Measurements from ENCODE around the gene PLEKHA1.

Gene PLEKHA1

DNA sequence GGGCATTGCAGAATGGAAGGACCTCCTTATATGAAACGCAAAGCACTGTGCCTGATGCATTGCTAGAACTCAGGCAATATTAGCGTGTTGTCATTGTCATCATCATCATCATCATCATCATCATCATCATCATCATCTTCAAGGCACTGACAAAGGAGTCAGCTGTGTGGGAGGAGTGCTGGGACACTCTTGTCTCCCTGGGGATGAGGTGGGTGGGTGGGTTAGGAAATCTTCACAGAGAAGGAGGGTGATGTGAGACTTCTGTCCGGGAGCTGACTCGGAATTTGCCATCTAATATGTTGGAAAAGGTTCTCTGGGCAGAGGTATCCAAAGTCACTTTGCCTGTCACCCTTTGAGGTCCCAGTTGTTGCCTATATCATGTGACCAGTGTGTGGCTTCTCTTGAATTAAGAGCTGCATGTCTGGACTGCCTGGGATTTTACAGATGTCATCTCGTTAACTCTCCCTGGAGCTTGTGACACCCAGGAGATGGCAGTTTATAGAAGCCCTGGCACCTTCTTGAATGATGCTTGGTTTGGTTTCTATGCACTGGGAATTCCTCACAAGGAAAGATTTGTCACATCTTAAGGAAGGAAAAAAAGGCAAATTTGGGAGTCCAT lies 93.9 kb downstream of the PLEKHA1 start:
- DNase-seq (ENCODE audit: low read depth, low spot score): no peak
- ChIA-PET CTCF (interaction anchor here (1.1 to 6.3 kb wide), 7 partner anchors 10 to 170 kb away, joined by 3 to 29 read pairs (median 4); no protein-coding TSS in a partner anchor), POLR2A (interaction anchor here (0.8 to 1.6 kb wide), 8 partner anchors 8 to 167 kb away, joined by 3 to 10 read pairs (median 5); partner anchors contain the start of gene PLEKHA1)
- H3K4me3 ChIP-seq (ENCODE audit: low read depth, low read length): no peak overlapping the region
- TF ChIP-seq, protein P1, sequence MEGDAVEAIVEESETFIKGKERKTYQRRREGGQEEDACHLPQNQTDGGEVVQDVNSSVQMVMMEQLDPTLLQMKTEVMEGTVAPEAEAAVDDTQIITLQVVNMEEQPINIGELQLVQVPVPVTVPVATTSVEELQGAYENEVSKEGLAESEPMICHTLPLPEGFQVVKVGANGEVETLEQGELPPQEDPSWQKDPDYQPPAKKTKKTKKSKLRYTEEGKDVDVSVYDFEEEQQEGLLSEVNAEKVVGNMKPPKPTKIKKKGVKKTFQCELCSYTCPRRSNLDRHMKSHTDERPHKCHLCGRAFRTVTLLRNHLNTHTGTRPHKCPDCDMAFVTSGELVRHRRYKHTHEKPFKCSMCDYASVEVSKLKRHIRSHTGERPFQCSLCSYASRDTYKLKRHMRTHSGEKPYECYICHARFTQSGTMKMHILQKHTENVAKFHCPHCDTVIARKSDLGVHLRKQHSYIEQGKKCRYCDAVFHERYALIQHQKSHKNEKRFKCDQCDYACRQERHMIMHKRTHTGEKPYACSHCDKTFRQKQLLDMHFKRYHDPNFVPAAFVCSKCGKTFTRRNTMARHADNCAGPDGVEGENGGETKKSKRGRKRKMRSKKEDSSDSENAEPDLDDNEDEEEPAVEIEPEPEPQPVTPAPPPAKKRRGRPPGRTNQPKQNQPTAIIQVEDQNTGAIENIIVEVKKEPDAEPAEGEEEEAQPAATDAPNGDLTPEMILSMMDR (IDR thresholded peaks at IDR 0.05; ENCODE audit: insufficient read depth, low read length, missing control alignments): no peak

DNA sequence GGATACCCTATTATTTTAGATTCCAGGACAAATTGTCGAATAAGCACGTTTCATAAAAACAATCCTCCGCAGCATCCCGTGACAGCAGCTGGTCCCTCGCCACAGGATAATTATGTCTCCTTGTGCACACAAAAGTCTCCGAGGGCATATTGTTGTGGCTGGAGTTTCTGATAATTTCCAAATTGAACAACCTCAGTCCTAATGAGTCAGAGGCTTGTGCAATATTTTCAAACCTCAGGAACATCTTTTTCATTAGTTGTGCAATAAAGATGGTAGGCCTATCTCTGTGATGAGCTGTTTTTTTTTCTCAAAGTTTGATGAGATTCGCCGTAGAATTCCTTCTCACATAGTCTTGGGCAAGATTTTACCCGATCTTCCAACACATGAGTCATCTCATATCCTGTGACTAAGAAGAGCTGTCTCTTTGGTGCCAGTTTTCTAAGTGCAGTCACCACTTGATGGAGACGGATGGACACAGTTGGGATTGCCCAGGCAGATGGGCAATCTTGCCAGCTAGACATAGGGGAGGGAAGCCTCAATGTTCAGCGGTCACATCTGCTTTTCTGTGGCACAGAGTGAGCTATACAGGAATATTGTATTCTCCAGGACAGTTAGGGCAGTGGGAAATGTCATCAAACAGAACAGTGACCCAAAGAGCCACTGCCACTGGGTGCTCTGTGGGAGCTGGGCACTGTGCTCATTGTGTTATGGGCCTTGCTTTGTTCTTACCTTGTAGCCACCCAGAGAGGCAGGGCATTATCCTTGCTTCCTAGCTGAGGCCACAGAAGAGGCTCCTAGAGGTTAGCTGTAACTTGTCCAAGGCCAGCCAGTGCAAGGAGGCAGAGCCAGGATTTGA lies 94.6 kb downstream of the PLEKHA1 start:
- TF ChIP-seq, protein P1 (IDR thresholded peaks at IDR 0.05; ENCODE audit: insufficient read depth, low read length, missing control alignments): no peak
- no peak overlapping the region for H3K4me3 ChIP-seq (ENCODE audit: low read depth, low read length)
- peak; percentile 97 for DNase-seq (ENCODE audit: low read depth, low spot score)
- ChIA-PET POLR2A (interaction anchor here (0.8 to 1.6 kb wide), 9 partner anchors 9 to 168 kb away, joined by 3 to 10 read pairs (median 4); partner anchors contain the start of gene PLEKHA1), CTCF (interaction anchor here (1.1 to 6.3 kb wide), 8 partner anchors 9 to 170 kb away, joined by 3 to 29 read pairs (median 4); no protein-coding TSS in a partner anchor)

DNA sequence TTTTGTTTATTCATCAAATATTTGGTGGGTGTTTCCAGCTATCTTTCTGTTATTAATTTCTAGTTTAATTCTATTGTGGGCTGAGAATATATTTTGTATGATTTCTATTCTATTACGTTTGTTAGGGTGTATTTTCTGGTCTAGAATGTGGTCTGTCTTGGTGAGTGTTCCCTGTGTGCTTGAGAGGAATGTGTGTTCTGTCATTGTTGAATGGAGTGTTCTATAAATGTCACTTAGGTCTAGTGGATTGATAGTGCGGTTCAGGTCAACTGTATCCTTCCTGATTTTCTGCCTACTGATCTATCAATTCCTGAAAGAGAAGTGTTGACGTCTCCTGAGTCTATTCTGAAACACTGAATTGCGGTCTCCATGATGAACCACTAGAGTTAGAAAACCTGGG lies 95.3 kb downstream of the PLEKHA1 start:
- DNase-seq (ENCODE audit: low read depth, low spot score): no peak
- ChIA-PET POLR2A (interaction anchor here (1.2 to 1.6 kb wide), 3 partner anchors 25 to 169 kb away, joined by 3 to 10 read pairs (median 6); no protein-coding TSS in a partner anchor), CTCF (interaction anchor here (1.1 to 6.3 kb wide), 5 partner anchors 25 to 171 kb away, joined by 3 to 29 read pairs (median 10); no protein-coding TSS in a partner anchor)
- TF ChIP-seq, protein P1 (IDR thresholded peaks at IDR 0.05; ENCODE audit: insufficient read depth, low read length, missing control alignments): no peak
- no peak overlapping the region for H3K4me3 ChIP-seq (ENCODE audit: low read depth, low read length)

DNA sequence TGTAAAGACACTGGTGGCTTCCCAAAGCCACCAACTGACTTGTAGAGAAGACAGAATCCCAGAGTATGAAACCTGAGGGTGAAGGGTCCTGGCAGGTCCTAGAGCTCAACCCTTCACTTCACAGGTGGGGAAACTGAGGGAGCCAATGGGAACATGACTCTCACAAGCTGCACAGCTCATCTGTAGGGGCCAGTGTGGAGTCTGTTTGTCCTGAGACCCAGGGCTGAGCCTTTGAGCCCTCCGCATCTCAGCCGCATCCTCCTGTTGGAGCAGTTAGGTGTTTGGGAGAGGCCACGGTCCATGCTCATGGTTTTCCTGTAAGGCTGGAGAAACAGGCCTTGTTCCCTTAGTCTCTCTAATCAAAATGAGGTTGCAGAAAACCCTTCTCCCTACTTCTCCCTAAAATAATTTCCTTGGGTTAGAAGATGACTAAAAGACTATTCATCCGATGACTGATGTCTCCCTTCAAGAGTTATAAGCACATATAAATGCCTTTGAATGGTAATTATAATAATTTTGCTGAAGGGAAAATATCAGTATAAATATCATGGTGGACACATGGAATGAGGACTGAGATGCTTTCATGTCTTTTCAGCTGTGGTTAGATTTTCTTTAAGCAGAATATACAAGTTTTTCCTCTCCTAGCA lies 97.1 kb downstream of the PLEKHA1 start:
- ChIA-PET POLR2A (interaction anchor here (1.4 kb wide), 1 partner anchor 173 kb away, joined by 3 read pairs; no protein-coding TSS in a partner anchor), CTCF (interaction anchor here (0.7 to 3.2 kb wide), 5 partner anchors 8 to 173 kb away, joined by 3 to 11 read pairs (median 3); no protein-coding TSS in a partner anchor)
- TF ChIP-seq, protein P1 (IDR thresholded peaks at IDR 0.05; ENCODE audit: insufficient read depth, low read length, missing control alignments): no peak
- H3K4me3 ChIP-seq (ENCODE audit: low read depth, low read length): no peak overlapping the region
- no peak for DNase-seq (ENCODE audit: low read depth, low spot score)

DNA sequence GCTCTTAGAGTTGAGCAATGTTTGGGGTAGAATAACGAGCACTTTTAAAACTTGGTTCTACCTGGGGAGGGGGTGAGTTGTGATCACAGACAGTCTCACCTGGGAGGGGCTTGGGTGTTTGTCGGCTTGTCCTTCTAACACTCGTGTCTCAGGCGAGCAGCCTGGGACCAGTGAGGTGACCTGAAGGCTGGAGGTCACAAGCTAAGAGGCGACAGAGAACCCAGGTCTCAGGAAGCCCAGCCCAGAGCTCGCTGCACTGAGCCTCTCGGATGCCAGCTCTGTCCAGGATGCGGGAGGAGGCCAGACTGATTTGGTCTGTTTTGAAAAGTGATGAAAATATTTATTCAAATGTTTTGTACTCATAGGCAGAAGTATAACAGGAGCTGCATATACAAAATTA lies 98.6 kb downstream of the PLEKHA1 start:
- ChIA-PET POLR2A (no interaction called here), CTCF (interaction anchor here (1.7 kb wide), 1 partner anchor 18 kb away, joined by 4 read pairs; no protein-coding TSS in a partner anchor)
- no peak for DNase-seq (ENCODE audit: low read depth, low spot score)
- TF ChIP-seq, protein P1 (IDR thresholded peaks at IDR 0.05; ENCODE audit: insufficient read depth, low read length, missing control alignments): no peak
- no peak overlapping the region for H3K4me3 ChIP-seq (ENCODE audit: low read depth, low read length)
